Measurements from ENCODE around the gene SNRPA. TPM values are rescaled to one million over a fixed set of nuclear protein-coding genes. Genes with fewer than 3 reads are reported as not detected.
A peak's percentile ranks its signal among the peaks of the same experiment; 100 is the strongest.

The SNRPA gene
- polyA plus RNA-seq, 3 donors = 27.9 to 78.3 (median 44.2) TPM

DNA sequence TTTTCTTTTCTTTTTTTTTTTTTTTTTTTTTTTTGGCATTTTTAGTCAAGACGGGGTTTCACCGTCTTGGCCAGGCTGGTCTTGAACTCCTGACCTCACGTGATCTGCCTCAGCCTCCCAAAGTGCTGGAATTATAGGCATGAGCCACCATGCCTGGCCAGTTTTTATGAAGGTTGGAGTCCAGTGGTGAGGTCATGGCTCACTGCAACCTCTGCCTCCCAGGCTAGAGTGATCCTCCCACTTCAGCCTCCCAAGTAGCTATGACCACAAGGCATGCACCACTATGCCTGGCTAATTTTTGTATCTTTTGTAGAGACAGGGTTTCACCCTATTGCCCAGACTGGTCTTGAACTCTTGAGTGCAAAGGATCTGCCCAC, 4.2 kb downstream of the SNRPA start:
- H3K27me3 Mint-ChIP-seq (ENCODE audit: low read depth in 3 of 3) = peaks cover 0 to 5% (median 0%) of the 10 kb centered on the region in 3 donors
- H3K9ac ChIP-seq (ENCODE audit: insufficient read depth, low read length, poor library complexity, severe bottlenecking) = peak overlapping the region; percentile 56
- peaks cover 31 to 48% of the 10 kb centered on the region in 2 donors for H3K36me3 ChIP-seq (replicated peaks in 1 of 2; ENCODE audit: control insufficient read depth in 1 of 2, insufficient read depth in 2 of 2, low read length in 2 of 2)
- peak overlapping the region; percentile 33 for H3K4me2 ChIP-seq (replicated peaks; ENCODE audit: extremely low read depth, low read length, poor library complexity, severe bottlenecking)
- H3K4me1 Mint-ChIP-seq = peaks cover 47% of the 10 kb centered on the region
- peaks cover 79% of the 10 kb centered on the region for H3K79me2 ChIP-seq (ENCODE audit: insufficient read depth, low read length)
- no CpG with 5 or more reads among the region's 3 CpGs for WGBS (ENCODE audit: insufficient coverage)
- H3K27ac Mint-ChIP-seq = peak overlapping the region; percentile 91 to 99 (median 95)
- TF ChIP-seq CTCF (IDR thresholded peaks at IDR 0.05) = no peak
- H3K4me3 ChIP-seq (replicated peaks in 1 of 3; ENCODE audit: low read depth in 2 of 3, low read length in 3 of 3) = peak overlapping the region in 1 of 3 experiments; percentile 67
- H3K27ac ChIP-seq (ENCODE audit: low read depth in 1 of 2, low read length in 2 of 2) = peak overlapping the region; percentile 80 to 88
- no peaks in the 10 kb centered on the region for H3K9me3 Mint-ChIP-seq
- H3K27me3 ChIP-seq (ENCODE audit: control insufficient read depth in 2 of 2, insufficient read depth in 2 of 2, low read length in 2 of 2) = no peaks in the 10 kb centered on the region
- peaks cover 55 to 63% of the 10 kb centered on the region in 2 donors for H3K4me1 ChIP-seq (ENCODE audit: control insufficient read depth in 1 of 2, insufficient read depth in 2 of 2, low read length in 2 of 2)
- H3K36me3 Mint-ChIP-seq = peaks cover 40 to 50% of the 10 kb centered on the region in 2 donors
- peak in 1 of 3 donors; percentile 23 for DNase-seq
- intact Hi-C loops (cut with micrococcal nuclease) = loop anchor here in 1 of 2 donors (10.0 kb wide), 1 partner anchor 50 kb away; no protein-coding TSS in a partner anchor
- no peak overlapping the region for H2AFZ ChIP-seq (ENCODE audit: insufficient read depth, low read depth, low read length, poor library complexity, severe bottlenecking)
- H4K20me1 ChIP-seq (ENCODE audit: insufficient read depth, low read length) = peaks cover 49% of the 10 kb centered on the region
- no peaks in the 10 kb centered on the region for H3K9me3 ChIP-seq (replicated peaks in 1 of 2; ENCODE audit: control insufficient read depth in 1 of 2, insufficient read depth in 1 of 2, low read length in 2 of 2)
- H3K4me3 Mint-ChIP-seq = no peak overlapping the region

DNA sequence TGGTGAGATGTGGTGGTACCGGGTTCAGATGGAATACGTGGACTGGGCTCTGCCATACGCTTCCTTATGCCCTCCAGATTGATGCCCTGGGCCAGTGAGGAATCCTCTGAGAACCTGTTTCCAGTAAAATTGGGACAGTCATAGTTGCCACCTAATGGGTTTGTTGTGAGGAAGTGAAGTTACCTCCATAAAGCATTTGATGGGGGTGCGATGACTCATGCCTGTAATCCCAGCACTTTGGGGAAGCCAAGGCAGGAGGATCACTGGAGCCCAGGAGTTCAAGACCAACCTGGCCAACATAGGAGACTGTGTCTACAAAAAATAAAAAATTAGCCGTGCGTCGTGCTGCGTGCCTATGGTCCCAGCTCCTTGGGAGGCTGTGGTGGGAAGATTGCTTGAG, 4.8 kb downstream of the SNRPA start:
- H3K4me3 ChIP-seq (replicated peaks in 1 of 3; ENCODE audit: low read depth in 2 of 3, low read length in 3 of 3) = peak overlapping the region in 1 of 3 experiments; percentile 67
- no peak overlapping the region for H3K4me3 Mint-ChIP-seq
- H3K9me3 Mint-ChIP-seq = no peaks in the 10 kb centered on the region
- peaks cover 46% of the 10 kb centered on the region for H3K4me1 Mint-ChIP-seq
- H3K79me2 ChIP-seq (ENCODE audit: insufficient read depth, low read length) = peaks cover 83% of the 10 kb centered on the region
- peaks cover 54% of the 10 kb centered on the region for H4K20me1 ChIP-seq (ENCODE audit: insufficient read depth, low read length)
- H3K4me1 ChIP-seq (ENCODE audit: control insufficient read depth in 1 of 2, insufficient read depth in 2 of 2, low read length in 2 of 2) = peaks cover 55 to 62% of the 10 kb centered on the region in 2 donors
- WGBS (ENCODE audit: insufficient coverage) = 100% methylated on average over 6 of the region's 8 CpGs
- peaks cover 46 to 56% of the 10 kb centered on the region in 2 donors for H3K36me3 Mint-ChIP-seq
- no peaks in the 10 kb centered on the region for H3K9me3 ChIP-seq (replicated peaks in 1 of 2; ENCODE audit: control insufficient read depth in 1 of 2, insufficient read depth in 1 of 2, low read length in 2 of 2)
- no peaks in the 10 kb centered on the region for H3K27me3 ChIP-seq (ENCODE audit: control insufficient read depth in 2 of 2, insufficient read depth in 2 of 2, low read length in 2 of 2)
- peaks cover 37 to 54% of the 10 kb centered on the region in 2 donors for H3K36me3 ChIP-seq (replicated peaks in 1 of 2; ENCODE audit: control insufficient read depth in 1 of 2, insufficient read depth in 2 of 2, low read length in 2 of 2)
- H3K27ac Mint-ChIP-seq = peak overlapping the region; percentile 78 to 99 (median 95)
- H3K27ac ChIP-seq (ENCODE audit: low read depth in 1 of 2, low read length in 2 of 2) = peak overlapping the region; percentile 80 to 88
- peak overlapping the region; percentile 18 for H3K9ac ChIP-seq (ENCODE audit: insufficient read depth, low read length, poor library complexity, severe bottlenecking)
- intact Hi-C loops (cut with micrococcal nuclease) = loop anchor here in 1 of 2 donors (10.0 kb wide), 1 partner anchor 49 kb away; no protein-coding TSS in a partner anchor
- H2AFZ ChIP-seq (ENCODE audit: insufficient read depth, low read depth, low read length, poor library complexity, severe bottlenecking) = no peak overlapping the region
- peaks cover 0 to 5% (median 0%) of the 10 kb centered on the region in 3 donors for H3K27me3 Mint-ChIP-seq (ENCODE audit: low read depth in 3 of 3)
- peak in 2 of 3 donors; percentile 26 to 65 for DNase-seq
- H3K4me2 ChIP-seq (replicated peaks; ENCODE audit: extremely low read depth, low read length, poor library complexity, severe bottlenecking) = peak overlapping the region; percentile 33
- no peak for TF ChIP-seq CTCF (IDR thresholded peaks at IDR 0.05)

Data from CD14-positive monocyte (primary cell).